H1 (cell line): ENCODE results near the gene ADGRV1. TPM values are rescaled to one million over a fixed set of nuclear protein-coding genes. Genes with fewer than 3 reads are reported as not detected.

Experiments used
- CHD7 ChIP-seq: fragments of 300-600 bp; sonication (generic); IDR thresholded peaks from 2 replicates; pipeline ENCODE4 v1.7.1; 2012; ENCODE audit warnings: low read length, moderate library complexity, mild to moderate bottlenecking, inconsistent platforms; ENCODE audit not compliant: insufficient replicate concordance
- FOSL1 ChIP-seq: IDR thresholded peaks from 2 replicates; pipeline ENCODE4 v1.6.1; 2011; ENCODE audit warnings: mild to moderate bottlenecking, low read depth, low read length, moderate library complexity; ENCODE audit not compliant: insufficient read depth
- polyA plus RNA-seq, 7 experiments: library from polyadenylated mRNA; depleted of rRNA in 3 of 7; stranded (reverse) in 5 of 7; unstranded in 2 of 7; fragments of >200 nt in 5 of 7; fragments of 200-250 nt in 2 of 7; gene quantifications; 1 replicate in 5 of 7; 2 replicates in 1 of 7; 4 replicates in 1 of 7; pipeline versions ENCODE4 v1.2.1 to v1.2.3, GENCODE V29; 2011 to 2013; ENCODE audit warnings: missing spikeins in 2 of 7, mixed read lengths in 2 of 7
- total RNA-seq: library from RNA; stranded (reverse); fragmentation: NEBNext Ultra II Directional; extraction: Animal tissue kit (Norgen Biotek cat#: 25700); gene quantifications from 2 replicates; pipeline ENCODE4 v1.2.1, GENCODE V29; 2021

ADGRV1 gene
- total and polyA plus RNA-seq, 2 of the 8 experiments (the other 6 are each of a cell fraction or from before 2014, with no cell fraction given) = 53.1 to 62.2 TPM

DNA sequence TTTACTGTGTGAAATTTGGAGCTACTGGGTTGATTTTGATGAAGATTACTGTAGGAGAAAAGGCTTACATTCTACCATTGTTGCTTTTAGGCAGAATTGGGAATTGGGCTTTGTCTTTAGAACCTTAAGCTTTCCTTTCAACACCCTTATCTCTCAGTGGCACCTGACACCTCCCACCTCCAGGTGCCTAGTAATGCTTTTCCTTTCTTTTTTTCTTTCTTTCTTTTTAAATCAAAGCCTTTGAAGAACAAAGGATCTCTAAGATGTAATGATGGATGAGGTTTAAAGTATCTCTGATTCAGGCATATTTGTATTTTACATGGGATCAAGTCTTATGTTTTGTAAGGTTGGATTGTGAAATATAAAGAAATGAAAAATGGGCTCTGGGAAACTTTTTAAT, 2.9 kb upstream of the ADGRV1 start (continued):
- TF ChIP-seq CHD7 (peak; percentile 59), FOSL1 (no peak)
